ENCODE results near the gene RPL12. TPM values are rescaled to one million over a fixed set of nuclear protein-coding genes. Genes with fewer than 3 reads are reported as not detected.
A peak's percentile ranks its signal among the peaks of the same experiment; 100 is the strongest.

Gene RPL12
- total and polyA plus RNA-seq, 2 of the 13 experiments (the other 11 are each of a cell fraction or from before 2014, with no cell fraction given) = 1,551 to 2,590 TPM

DNA sequence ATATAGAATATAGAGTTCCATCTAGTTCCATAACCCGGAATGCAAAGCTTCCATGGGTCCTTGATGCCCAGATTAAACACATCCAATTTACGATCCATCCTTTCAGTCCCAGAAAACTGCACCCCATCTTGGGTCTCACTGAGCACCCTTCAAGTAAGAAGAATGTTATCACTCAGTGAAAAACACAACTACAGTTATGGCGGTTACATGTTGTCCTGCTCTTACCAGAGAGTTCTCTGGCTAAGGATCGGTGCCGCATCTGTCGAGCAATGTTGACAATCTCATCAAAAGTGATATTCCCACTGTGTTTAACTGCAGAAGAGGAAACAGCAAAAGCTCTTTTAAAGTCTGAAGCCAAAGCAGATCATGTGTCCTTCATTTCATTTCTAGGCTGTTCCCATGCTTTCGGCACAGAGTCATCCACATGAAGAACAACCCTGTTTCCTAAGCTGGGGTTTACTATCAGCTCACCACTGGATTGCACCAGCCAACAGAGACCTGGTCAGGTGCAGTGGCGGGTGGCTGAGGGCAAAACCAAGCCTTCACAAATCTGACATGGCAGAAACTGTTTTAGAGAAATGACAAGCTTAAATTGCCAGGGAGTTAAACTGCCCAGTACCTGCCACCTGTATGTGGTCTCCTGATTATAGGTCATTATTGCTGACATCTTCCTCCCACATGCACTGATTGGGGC is 2.9 kb downstream of the RPL12 start (continued):
- TF ChIP-seq, protein P1, sequence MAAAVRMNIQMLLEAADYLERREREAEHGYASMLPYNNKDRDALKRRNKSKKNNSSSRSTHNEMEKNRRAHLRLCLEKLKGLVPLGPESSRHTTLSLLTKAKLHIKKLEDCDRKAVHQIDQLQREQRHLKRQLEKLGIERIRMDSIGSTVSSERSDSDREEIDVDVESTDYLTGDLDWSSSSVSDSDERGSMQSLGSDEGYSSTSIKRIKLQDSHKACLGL (CRISPR knock-in tag; IDR thresholded peaks at IDR 0.05) = no peak
- TF ChIP-seq, protein P2, sequence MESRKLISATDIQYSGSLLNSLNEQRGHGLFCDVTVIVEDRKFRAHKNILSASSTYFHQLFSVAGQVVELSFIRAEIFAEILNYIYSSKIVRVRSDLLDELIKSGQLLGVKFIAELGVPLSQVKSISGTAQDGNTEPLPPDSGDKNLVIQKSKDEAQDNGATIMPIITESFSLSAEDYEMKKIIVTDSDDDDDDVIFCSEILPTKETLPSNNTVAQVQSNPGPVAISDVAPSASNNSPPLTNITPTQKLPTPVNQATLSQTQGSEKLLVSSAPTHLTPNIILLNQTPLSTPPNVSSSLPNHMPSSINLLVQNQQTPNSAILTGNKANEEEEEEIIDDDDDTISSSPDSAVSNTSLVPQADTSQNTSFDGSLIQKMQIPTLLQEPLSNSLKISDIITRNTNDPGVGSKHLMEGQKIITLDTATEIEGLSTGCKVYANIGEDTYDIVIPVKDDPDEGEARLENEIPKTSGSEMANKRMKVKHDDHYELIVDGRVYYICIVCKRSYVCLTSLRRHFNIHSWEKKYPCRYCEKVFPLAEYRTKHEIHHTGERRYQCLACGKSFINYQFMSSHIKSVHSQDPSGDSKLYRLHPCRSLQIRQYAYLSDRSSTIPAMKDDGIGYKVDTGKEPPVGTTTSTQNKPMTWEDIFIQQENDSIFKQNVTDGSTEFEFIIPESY (CRISPR knock-in tag; IDR thresholded peaks at IDR 0.05) = 0 out of 2 replicates have a peak, but pooled peaks have one; percentile 33
- TF ChIP-seq CTCF (CRISPR knock-in tag; IDR thresholded peaks at IDR 0.05) (no peak), BHLHE40 (IDR thresholded peaks at IDR 0.05; ENCODE audit: low read length) (no peak), CHD2 (IDR thresholded peaks at IDR 0.05; ENCODE audit: low read depth, low read length) (no peak), ZBTB34 (CRISPR knock-in tag; IDR thresholded peaks at IDR 0.05) (no peak), ZBTB44 (CRISPR knock-in tag; IDR thresholded peaks at IDR 0.05) (no peak)

Measured in HepG2 (cell line).